GM12801 (cell line): ENCODE measurements around the gene DMAP1.

Experiments
- CTCF ChIP-seq: IDR thresholded peaks from one replicate; pipeline ENCODE4 v1.5.1; 2011; ENCODE audit warnings: control low read depth; ENCODE audit not compliant: insufficient read length; ENCODE audit errors: extremely low read depth

DMAP1 gene

DNA sequence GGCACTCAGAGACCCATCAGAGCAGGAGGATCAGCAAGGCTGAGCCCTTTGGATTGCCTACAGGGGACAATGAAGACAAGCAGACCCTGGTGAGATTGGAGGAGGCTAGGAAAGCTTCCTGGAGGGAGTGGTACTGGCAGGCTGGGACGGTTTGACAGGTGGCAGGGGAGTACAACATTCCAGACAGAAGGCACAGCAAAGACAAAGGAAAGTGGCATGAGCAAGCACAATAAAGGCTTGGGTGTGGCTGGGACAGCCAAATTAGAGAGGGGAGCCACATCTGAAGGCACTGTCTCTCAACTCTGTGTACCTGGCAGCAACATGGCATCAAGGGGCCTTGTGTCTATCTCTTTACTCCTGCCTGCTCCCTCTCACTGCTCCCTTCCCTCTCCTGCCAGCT is 38.2 kb downstream of the DMAP1 start:
- no peak for TF ChIP-seq CTCF

DNA sequence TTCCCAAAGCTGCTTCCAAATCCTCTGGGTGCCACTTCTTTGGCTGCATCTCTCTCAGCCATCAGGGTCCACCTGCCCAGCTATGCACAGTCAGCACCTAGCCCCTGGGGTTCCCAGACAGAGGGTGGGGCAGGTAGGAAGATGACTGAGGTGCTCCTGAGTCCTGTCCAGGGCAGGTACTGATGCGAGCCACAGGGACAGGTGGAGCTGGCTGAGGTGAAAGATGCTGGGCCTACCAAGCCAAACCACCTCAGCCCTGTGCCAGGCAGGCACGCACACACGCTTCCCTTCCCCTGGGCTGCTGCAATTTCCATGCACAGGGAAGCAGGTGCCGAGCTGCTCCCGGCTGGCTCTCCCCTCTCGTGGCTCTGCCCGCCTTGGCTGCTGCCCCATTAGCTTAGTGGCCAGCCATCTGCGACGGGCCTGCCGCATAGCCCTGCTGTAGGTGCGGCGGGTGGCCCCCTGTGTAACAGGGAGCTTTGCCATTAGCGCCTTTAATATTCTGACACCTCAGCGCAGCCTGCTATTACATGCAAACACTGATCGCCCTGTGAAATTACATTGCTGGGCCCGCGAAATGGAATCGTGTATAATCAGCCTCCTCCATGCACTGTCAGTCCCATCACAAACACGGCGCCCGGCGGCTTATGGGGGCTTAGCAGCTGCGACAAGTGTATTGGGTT is 38.9 kb downstream of the DMAP1 start:
- no peak for TF ChIP-seq CTCF

- TF ChIP-seq CTCF, result no peak
These were observed 41.2 kb downstream of the DMAP1 start for GRCh38 chr1:44254392-44254910.

DNA sequence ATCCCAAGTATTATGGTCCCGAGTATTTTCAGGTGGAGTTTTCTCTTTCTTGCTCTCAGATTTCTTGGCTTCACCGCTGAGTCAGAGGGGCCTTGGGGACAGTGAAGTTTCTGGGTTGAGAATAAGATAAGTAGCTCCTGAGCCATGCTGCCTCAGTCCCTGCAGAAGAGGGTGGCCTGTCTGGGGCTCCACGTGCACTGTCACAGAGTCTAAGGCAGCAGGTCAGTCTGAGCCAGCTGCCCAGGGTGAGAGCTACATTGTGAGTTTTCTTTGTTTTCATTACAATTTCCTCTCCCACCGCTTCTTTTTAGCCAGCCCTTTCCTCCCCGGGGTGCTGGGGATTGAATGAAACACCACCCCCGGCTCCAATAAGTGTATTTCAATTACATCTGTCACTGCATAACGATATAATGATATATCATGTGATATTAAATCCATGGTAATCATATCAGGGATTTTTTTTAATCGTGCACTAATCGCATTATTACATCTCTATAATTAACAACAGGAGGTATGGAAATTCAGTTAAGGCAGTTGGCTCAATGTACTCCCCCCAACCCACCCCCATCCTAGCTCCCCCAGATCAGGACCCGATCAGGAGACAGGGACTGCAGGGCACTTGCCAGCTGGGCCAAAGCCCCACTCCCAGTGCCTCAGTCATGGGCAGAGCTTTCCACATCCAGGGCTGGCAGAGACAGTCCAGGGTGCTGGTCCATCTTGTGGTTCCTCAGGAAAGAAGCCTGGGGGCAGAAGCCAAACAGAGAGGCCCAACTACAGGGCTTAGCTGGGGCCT is 43.7 kb downstream of the DMAP1 start:
- no peak for TF ChIP-seq CTCF

DNA sequence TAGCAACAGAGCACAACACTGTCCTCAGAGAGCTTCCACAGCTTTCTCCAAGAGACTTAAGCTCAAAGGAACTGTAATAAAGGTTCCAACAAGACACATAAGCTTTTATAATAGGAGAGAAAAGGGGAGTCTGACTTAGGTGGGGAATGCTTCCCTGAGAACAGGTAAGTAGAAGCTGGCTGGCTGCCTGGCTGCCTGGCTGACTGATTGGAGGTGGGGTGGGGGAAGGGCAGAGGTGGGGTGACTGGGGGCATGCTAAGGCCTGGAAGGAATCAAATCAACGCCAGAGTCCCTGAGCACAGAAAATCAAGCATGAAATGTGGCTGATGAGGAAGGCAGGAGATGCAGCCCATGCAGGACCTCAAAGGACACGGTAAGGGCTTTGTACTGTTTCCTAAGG is 45.8 kb downstream of the DMAP1 start:
- TF ChIP-seq CTCF, result no peak

DNA sequence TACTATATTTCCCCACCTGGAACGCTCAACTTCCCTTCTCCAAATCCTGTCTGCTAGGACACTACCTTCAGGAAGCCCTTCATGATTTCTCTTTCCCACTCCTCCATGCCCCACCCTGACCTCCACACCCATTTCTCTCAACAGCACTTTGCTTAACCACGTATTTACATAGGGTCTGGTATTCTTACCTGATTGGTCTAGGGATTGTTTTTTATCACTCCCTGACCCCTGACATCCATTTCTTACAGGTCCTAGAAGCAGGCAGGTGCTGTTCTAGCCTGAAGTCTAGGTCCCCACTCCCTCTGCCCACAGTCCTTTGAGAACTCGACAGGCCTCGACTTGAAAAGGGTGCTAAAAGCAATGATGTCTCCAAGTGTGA is 47.5 kb downstream of the DMAP1 start:
- no peak for TF ChIP-seq CTCF

DNA sequence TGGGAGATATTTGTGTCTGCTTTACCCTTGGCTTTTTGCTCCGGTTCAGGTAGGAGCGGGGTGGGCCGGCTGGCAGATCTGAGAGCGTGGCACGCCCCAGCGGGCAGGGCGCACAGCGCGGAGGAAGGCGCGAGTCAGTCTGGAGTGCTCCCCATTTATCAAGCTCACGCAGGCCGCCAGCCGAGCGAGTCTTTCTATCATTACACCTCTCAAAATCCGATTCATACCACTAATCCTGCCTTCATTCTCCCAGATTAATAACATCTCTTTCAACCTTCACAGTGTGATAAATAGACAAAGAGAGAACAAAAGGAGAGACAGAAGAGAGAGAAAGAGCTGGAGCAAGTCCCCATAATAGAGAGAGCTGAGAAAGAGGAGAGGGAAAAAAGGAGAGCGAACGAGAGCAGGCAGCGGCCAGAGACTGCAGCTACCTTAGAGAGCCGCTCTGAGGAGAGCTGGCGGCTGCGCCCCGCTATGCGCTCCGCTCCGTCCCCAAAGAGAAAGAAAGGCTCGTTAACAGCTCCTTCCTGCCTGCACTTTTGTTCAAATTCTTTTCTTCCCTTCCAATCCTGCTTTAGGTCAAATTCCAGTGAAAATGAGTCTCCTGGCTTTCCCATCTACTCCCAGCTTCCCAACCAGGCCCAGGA is 48.0 kb downstream of the DMAP1 start:
- TF ChIP-seq CTCF, result no peak
